ENCODE measurements around the gene MACROD2. TPM values are rescaled to one million over a fixed set of nuclear protein-coding genes. Genes with fewer than 3 reads are reported as not detected.

Gene MACROD2
- total and polyA plus RNA-seq, 4 donors: 13.0 to 67.1 (median 20.7) TPM

- no peaks in the 10 kb centered on the region for H3K27me3 ChIP-seq (ENCODE audit: control insufficient read depth in 3 of 3, insufficient read depth in 3 of 3, low read length in 2 of 3)
- ATAC-seq (ENCODE audit: insufficient read depth, low FRiP score) (no peak), DNase-seq (no peak)
- H3K27ac ChIP-seq (ENCODE audit: low read depth in 1 of 2, low read length in 1 of 2): no peak overlapping the region
- no peaks in the 10 kb centered on the region for H3K9me3 ChIP-seq (ENCODE audit: control insufficient read depth in 4 of 4, insufficient read depth in 3 of 4, low read length in 3 of 4)
- no peak overlapping the region for H3K4me3 ChIP-seq
- no peaks in the 10 kb centered on the region for H3K4me1 ChIP-seq (ENCODE audit: control insufficient read depth in 5 of 5, insufficient read depth in 5 of 5, low read length in 5 of 5)
- 92 to 93% methylated on average over 4 of the region's 4 CpGs for WGBS, 2 donors
- H3K9ac ChIP-seq (ENCODE audit: insufficient read depth in 1 of 2, low read length in 2 of 2): no peak overlapping the region
- H3K36me3 ChIP-seq (ENCODE audit: control insufficient read depth in 4 of 4, insufficient read depth in 4 of 4, low read length in 4 of 4): no peaks in the 10 kb centered on the region
- TF ChIP-seq CTCF (IDR thresholded peaks at IDR 0.05; ENCODE audit: control extremely low read depth, extremely low read depth): no peak
These were observed 1862.0 kb downstream of the MACROD2 start for GRCh38 chr20:15857173-15857784.

GRCh38 chr20:15859061-15859460, 1863.7 kb downstream of the MACROD2 start:
- no peaks in the 10 kb centered on the region for H3K27me3 ChIP-seq (ENCODE audit: control insufficient read depth in 3 of 3, insufficient read depth in 3 of 3, low read length in 2 of 3)
- no peaks in the 10 kb centered on the region for H3K4me1 ChIP-seq (ENCODE audit: control insufficient read depth in 5 of 5, insufficient read depth in 5 of 5, low read length in 5 of 5)
- H3K9me3 ChIP-seq (ENCODE audit: control insufficient read depth in 4 of 4, insufficient read depth in 3 of 4, low read length in 3 of 4): no peaks in the 10 kb centered on the region
- H3K27ac ChIP-seq (ENCODE audit: low read depth in 1 of 2, low read length in 1 of 2): no peak overlapping the region
- H3K36me3 ChIP-seq (ENCODE audit: control insufficient read depth in 4 of 4, insufficient read depth in 4 of 4, low read length in 4 of 4): no peaks in the 10 kb centered on the region
- DNase-seq (no peak), ATAC-seq (ENCODE audit: insufficient read depth, low FRiP score) (no peak)
- TF ChIP-seq CTCF (IDR thresholded peaks at IDR 0.05; ENCODE audit: control extremely low read depth, extremely low read depth): no peak
- WGBS, 2 donors: 98 to 99% methylated on average over 2 of the region's 2 CpGs
- no peak overlapping the region for H3K4me3 ChIP-seq
- H3K9ac ChIP-seq (ENCODE audit: insufficient read depth in 1 of 2, low read length in 2 of 2): no peak overlapping the region

GRCh38 chr20:15860850-15861249, 1865.5 kb downstream of the MACROD2 start:
- H3K4me1 ChIP-seq (ENCODE audit: control insufficient read depth in 5 of 5, insufficient read depth in 5 of 5, low read length in 5 of 5): no peaks in the 10 kb centered on the region
- no peak for TF ChIP-seq CTCF (IDR thresholded peaks at IDR 0.05; ENCODE audit: control extremely low read depth, extremely low read depth)
- H3K4me3 ChIP-seq: no peak overlapping the region
- no peak overlapping the region for H3K27ac ChIP-seq (ENCODE audit: low read depth in 1 of 2, low read length in 1 of 2)
- no peaks in the 10 kb centered on the region for H3K9me3 ChIP-seq (ENCODE audit: control insufficient read depth in 4 of 4, insufficient read depth in 3 of 4, low read length in 3 of 4)
- no peak overlapping the region for H3K9ac ChIP-seq (ENCODE audit: insufficient read depth in 1 of 2, low read length in 2 of 2)
- H3K27me3 ChIP-seq (ENCODE audit: control insufficient read depth in 3 of 3, insufficient read depth in 3 of 3, low read length in 2 of 3): no peaks in the 10 kb centered on the region
- DNase-seq (no peak), ATAC-seq (ENCODE audit: insufficient read depth, low FRiP score) (no peak)
- WGBS, 2 donors: 61 to 80% methylated on average over 2 of the region's 2 CpGs
- no peaks in the 10 kb centered on the region for H3K36me3 ChIP-seq (ENCODE audit: control insufficient read depth in 4 of 4, insufficient read depth in 4 of 4, low read length in 4 of 4)

GRCh38 chr20:15862178-15862577, 1866.9 kb downstream of the MACROD2 start:
- H3K27ac ChIP-seq (ENCODE audit: low read depth in 1 of 2, low read length in 1 of 2): no peak overlapping the region
- H3K9me3 ChIP-seq (ENCODE audit: control insufficient read depth in 4 of 4, insufficient read depth in 3 of 4, low read length in 3 of 4): no peaks in the 10 kb centered on the region
- no peak for TF ChIP-seq CTCF (IDR thresholded peaks at IDR 0.05; ENCODE audit: control extremely low read depth, extremely low read depth)
- no peaks in the 10 kb centered on the region for H3K27me3 ChIP-seq (ENCODE audit: control insufficient read depth in 3 of 3, insufficient read depth in 3 of 3, low read length in 2 of 3)
- 80% methylated on average over 4 of the region's 4 CpGs for WGBS, 2 donors
- H3K4me3 ChIP-seq: no peak overlapping the region
- H3K4me1 ChIP-seq (ENCODE audit: control insufficient read depth in 5 of 5, insufficient read depth in 5 of 5, low read length in 5 of 5): no peaks in the 10 kb centered on the region
- no peak overlapping the region for H3K9ac ChIP-seq (ENCODE audit: insufficient read depth in 1 of 2, low read length in 2 of 2)
- ATAC-seq (ENCODE audit: insufficient read depth, low FRiP score): no peak
- no peak for DNase-seq
- H3K36me3 ChIP-seq (ENCODE audit: control insufficient read depth in 4 of 4, insufficient read depth in 4 of 4, low read length in 4 of 4): no peaks in the 10 kb centered on the region

Data from lung (tissue), 12 donors.